WTC11 (cell line): ENCODE results near the gene IL17RB. TPM values are rescaled to one million over a fixed set of nuclear protein-coding genes. Genes with fewer than 3 reads are reported as not detected.

Source experiments
- ATAC-seq: fragments of 200-7000 bp; cut with Tn5 transposase; 2 replicates; pipeline ENCODE4 v1.10.0; 2021; ENCODE audit warnings: mild to moderate bottlenecking, moderate library complexity
- CTCF ChIA-PET: fragments of 300-600 bp; sonication (Branson Sonifier 250); formaldehyde crosslinking; loops from one replicate; lab custom pipeline; 2021; ENCODE audit warnings: antibody characterized with exemption; lab: Charles Lee
- POLR2A ChIA-PET: fragments of 350-600 bp; sonication (Branson Sonifier 250); formaldehyde crosslinking; loops from one replicate; lab custom pipeline; 2021; ENCODE audit warnings: antibody characterized with exemption; lab: Charles Lee
- DNase-seq: peaks from one replicate; pipeline ENCODE4 v3.0.0; 2021; ENCODE audit warnings: low spot score
- H3K27ac Mint-ChIP-seq: 2 replicates; pipeline ENCODE4 v1.8.0; 2021; ENCODE audit warnings: mixed read lengths
- H3K27me3 Mint-ChIP-seq: 2 replicates; pipeline ENCODE4 v1.8.0; 2021; ENCODE audit warnings: low read depth, mild to moderate bottlenecking, moderate library complexity, mixed read lengths
- H3K36me3 Mint-ChIP-seq: 2 replicates; pipeline ENCODE4 v1.8.0; 2021; ENCODE audit warnings: mixed read lengths
- H3K4me1 Mint-ChIP-seq: 2 replicates; pipeline ENCODE4 v1.8.0; 2022; ENCODE audit warnings: mixed read lengths
- H3K4me3 Mint-ChIP-seq: 2 replicates; pipeline ENCODE4 v1.8.0; 2021; ENCODE audit warnings: mild to moderate bottlenecking, moderate library complexity, mixed read lengths
- H3K9me3 Mint-ChIP-seq: 2 replicates; pipeline ENCODE4 v1.8.0; 2021; ENCODE audit warnings: mixed read lengths
- E2F1 ChIP-seq: sonication (generic); formaldehyde crosslinking; IDR thresholded peaks from 2 replicates; pipeline ENCODE4 v1.8.0; 2022; ENCODE audit warnings: mild to moderate bottlenecking, missing genetic modification reagents
- E2F4 ChIP-seq: sonication (generic); formaldehyde crosslinking; IDR thresholded peaks from 2 replicates; pipeline ENCODE4 v1.8.1; 2022; ENCODE audit warnings: low read depth, mild to moderate bottlenecking, moderate library complexity, missing genetic modification reagents, borderline replicate concordance
- E2F5 ChIP-seq: sonication (generic); formaldehyde crosslinking; IDR thresholded peaks from 2 replicates; pipeline ENCODE4 v1.8.1; 2022; ENCODE audit warnings: mild to moderate bottlenecking, moderate library complexity, missing genetic modification reagents
- EMX1 ChIP-seq: fragments of 250-450 bp; sonication (Bioruptor Pico); IDR thresholded peaks from 2 replicates; pipeline ENCODE4 v1.8.0; 2021; ENCODE audit warnings: mild to moderate bottlenecking
- ERG ChIP-seq: fragments of 250-450 bp; sonication (Bioruptor Pico); IDR thresholded peaks from 2 replicates; pipeline ENCODE4 v1.8.0; 2021; ENCODE audit warnings: mild to moderate bottlenecking
- ESRRA ChIP-seq: sonication (generic); formaldehyde crosslinking; IDR thresholded peaks from 2 replicates; pipeline ENCODE4 v1.8.1; 2022; ENCODE audit warnings: mild to moderate bottlenecking, missing genetic modification reagents, borderline replicate concordance
- ETV6 ChIP-seq: sonication (generic); formaldehyde crosslinking; IDR thresholded peaks from 2 replicates; pipeline ENCODE4 v1.8.1; 2022; ENCODE audit warnings: mild to moderate bottlenecking, missing genetic modification reagents
- FOXP1 ChIP-seq: sonication (generic); formaldehyde crosslinking; IDR thresholded peaks from 2 replicates; pipeline ENCODE4 v1.8.0; 2022; ENCODE audit warnings: missing genetic modification reagents, mild to moderate bottlenecking, moderate library complexity, borderline replicate concordance
- IRF2 ChIP-seq: sonication (generic); formaldehyde crosslinking; IDR thresholded peaks from 2 replicates; pipeline ENCODE4 v1.8.0; 2022; ENCODE audit warnings: low read depth, missing genetic modification reagents, borderline replicate concordance
- MLX ChIP-seq: sonication (generic); formaldehyde crosslinking; IDR thresholded peaks from 2 replicates; pipeline ENCODE4 v1.8.1; 2023; ENCODE audit warnings: mild to moderate bottlenecking, missing genetic modification reagents, moderate library complexity
- MXD4 ChIP-seq: fragments of 250-450 bp; sonication (Bioruptor Pico); IDR thresholded peaks from 2 replicates; pipeline ENCODE4 v1.8.0; 2021; ENCODE audit warnings: mild to moderate bottlenecking, moderate library complexity, borderline replicate concordance
- MYBL2 ChIP-seq: sonication (generic); formaldehyde crosslinking; IDR thresholded peaks from 2 replicates; pipeline ENCODE4 v1.8.1; 2023; ENCODE audit warnings: mild to moderate bottlenecking, moderate library complexity, missing genetic modification reagents
- NR3C1 ChIP-seq: sonication (generic); formaldehyde crosslinking; conservative IDR thresholded peaks from 2 replicates; pipeline ENCODE4 v1.8.1; 2023; ENCODE audit warnings: low read depth, mild to moderate bottlenecking, missing genetic modification reagents
- RORB ChIP-seq: fragments of 250-450 bp; sonication (Bioruptor Pico); IDR thresholded peaks from 2 replicates; pipeline ENCODE4 v1.9.0; 2021; ENCODE audit warnings: mild to moderate bottlenecking
- TEAD4 ChIP-seq: sonication (generic); formaldehyde crosslinking; IDR thresholded peaks from 2 replicates; pipeline ENCODE4 v1.8.0; 2022; ENCODE audit warnings: mild to moderate bottlenecking, missing genetic modification reagents
- ZMAT4 ChIP-seq: fragments of 250-450 bp; sonication (Bioruptor Pico); IDR thresholded peaks from 2 replicates; pipeline ENCODE4 v1.9.0; 2021; ENCODE audit warnings: mild to moderate bottlenecking
- total RNA-seq: library from RNA; stranded (reverse); gene quantifications from 3 replicates; pipeline ENCODE4 v1.2.3, GENCODE V29; 2021
- TF ChIP-seq, protein P1 (sequence below): sonication (generic); formaldehyde crosslinking; IDR thresholded peaks from 2 replicates; pipeline ENCODE4 v1.8.1; 2022; ENCODE audit warnings: missing genetic modification reagents, borderline replicate concordance
- TF ChIP-seq, protein P2 (sequence below): fragments of 250-450 bp; sonication (Bioruptor Pico); conservative IDR thresholded peaks from 2 replicates; pipeline ENCODE4 v1.9.0; 2021; ENCODE audit warnings: mild to moderate bottlenecking
- TF ChIP-seq, protein P3 (sequence below): sonication (generic); formaldehyde crosslinking; IDR thresholded peaks from 2 replicates; pipeline ENCODE4 v1.8.1; 2022; ENCODE audit warnings: mild to moderate bottlenecking, missing genetic modification reagents, moderate library complexity, borderline replicate concordance
- TF ChIP-seq, protein P4 (sequence below): sonication (generic); formaldehyde crosslinking; IDR thresholded peaks from 2 replicates; pipeline ENCODE4 v1.8.0; 2023; ENCODE audit warnings: missing genetic modification reagents, mild to moderate bottlenecking, borderline replicate concordance

Gene IL17RB
- total RNA-seq, 1 experiment from 2014 or later: 5.6 TPM

- Mint-ChIP-seq H3K4me3 (no peak overlapping the region), H3K9me3 (no peaks in the 10 kb centered on the region), H3K27me3 (peaks cover 24% of the 10 kb centered on the region), H3K36me3 (no peaks in the 10 kb centered on the region), H3K4me1 (no peaks in the 10 kb centered on the region), H3K27ac (no peak overlapping the region)
- TF ChIP-seq, protein P1, sequence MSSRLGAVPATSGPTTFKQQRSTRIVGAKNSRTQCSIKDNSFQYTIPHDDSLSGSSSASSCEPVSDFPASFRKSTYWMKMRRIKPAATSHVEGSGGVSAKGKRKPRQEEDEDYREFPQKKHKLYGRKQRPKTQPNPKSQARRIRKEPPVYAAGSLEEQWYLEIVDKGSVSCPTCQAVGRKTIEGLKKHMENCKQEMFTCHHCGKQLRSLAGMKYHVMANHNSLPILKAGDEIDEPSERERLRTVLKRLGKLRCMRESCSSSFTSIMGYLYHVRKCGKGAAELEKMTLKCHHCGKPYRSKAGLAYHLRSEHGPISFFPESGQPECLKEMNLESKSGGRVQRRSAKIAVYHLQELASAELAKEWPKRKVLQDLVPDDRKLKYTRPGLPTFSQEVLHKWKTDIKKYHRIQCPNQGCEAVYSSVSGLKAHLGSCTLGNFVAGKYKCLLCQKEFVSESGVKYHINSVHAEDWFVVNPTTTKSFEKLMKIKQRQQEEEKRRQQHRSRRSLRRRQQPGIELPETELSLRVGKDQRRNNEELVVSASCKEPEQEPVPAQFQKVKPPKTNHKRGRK: no peak
- TF ChIP-seq E2F5 (CRISPR knock-in tag) (no peak), ESRRA (CRISPR knock-in tag) (no peak), NR3C1 (no peak), ZMAT4 (no peak), FOXP1 (CRISPR knock-in tag) (no peak), ERG (no peak), IRF2 (no peak), RORB (CRISPR knock-in tag) (no peak), E2F1 (CRISPR knock-in tag) (no peak)
- TF ChIP-seq, protein P2, sequence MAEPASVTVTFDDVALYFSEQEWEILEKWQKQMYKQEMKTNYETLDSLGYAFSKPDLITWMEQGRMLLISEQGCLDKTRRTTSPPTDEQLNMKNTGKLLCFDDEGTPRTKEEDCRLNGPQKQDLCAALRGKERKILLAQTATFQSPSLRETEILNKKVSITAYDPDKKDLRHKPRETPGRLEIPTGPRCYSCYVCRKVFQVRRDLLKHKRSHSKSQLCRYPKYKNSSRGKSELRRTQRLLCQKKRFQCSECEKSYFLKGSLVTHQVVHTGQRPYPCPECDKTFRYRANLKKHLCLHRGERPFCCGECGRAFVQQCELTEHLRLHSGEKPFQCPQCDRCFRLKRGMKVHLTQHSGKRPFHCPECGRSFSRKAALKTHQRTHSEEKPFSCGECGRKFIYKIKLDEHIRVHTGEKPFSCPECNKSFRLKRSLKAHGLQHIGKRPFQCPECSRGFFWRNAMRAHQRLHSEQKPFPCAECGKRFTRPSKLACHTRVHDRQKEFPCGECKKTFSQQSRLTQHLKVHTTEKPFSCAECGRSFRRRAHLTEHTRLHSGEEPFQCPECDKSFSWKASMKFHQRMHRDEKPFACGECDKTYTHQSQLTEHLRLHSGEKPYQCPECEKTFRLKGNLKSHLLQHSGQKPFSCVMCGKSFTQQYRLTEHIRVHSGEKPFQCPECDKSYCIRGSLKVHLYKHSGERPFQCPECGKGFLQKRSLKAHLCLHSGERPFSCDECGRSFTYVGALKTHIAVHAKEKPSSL (CRISPR knock-in tag): no peak
- TF ChIP-seq, protein P3, sequence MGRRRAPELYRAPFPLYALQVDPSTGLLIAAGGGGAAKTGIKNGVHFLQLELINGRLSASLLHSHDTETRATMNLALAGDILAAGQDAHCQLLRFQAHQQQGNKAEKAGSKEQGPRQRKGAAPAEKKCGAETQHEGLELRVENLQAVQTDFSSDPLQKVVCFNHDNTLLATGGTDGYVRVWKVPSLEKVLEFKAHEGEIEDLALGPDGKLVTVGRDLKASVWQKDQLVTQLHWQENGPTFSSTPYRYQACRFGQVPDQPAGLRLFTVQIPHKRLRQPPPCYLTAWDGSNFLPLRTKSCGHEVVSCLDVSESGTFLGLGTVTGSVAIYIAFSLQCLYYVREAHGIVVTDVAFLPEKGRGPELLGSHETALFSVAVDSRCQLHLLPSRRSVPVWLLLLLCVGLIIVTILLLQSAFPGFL (CRISPR knock-in tag): no peak
- ChIA-PET CTCF (no interaction called here), POLR2A (no interaction called here)
- no peak for DNase-seq
- no peak for ATAC-seq
These were observed 56.3 kb downstream of the IL17RB start for GRCh38 chr3:53902711-53903110.

- no peak overlapping the region for H3K4me3 Mint-ChIP-seq
- TF ChIP-seq, protein P4, sequence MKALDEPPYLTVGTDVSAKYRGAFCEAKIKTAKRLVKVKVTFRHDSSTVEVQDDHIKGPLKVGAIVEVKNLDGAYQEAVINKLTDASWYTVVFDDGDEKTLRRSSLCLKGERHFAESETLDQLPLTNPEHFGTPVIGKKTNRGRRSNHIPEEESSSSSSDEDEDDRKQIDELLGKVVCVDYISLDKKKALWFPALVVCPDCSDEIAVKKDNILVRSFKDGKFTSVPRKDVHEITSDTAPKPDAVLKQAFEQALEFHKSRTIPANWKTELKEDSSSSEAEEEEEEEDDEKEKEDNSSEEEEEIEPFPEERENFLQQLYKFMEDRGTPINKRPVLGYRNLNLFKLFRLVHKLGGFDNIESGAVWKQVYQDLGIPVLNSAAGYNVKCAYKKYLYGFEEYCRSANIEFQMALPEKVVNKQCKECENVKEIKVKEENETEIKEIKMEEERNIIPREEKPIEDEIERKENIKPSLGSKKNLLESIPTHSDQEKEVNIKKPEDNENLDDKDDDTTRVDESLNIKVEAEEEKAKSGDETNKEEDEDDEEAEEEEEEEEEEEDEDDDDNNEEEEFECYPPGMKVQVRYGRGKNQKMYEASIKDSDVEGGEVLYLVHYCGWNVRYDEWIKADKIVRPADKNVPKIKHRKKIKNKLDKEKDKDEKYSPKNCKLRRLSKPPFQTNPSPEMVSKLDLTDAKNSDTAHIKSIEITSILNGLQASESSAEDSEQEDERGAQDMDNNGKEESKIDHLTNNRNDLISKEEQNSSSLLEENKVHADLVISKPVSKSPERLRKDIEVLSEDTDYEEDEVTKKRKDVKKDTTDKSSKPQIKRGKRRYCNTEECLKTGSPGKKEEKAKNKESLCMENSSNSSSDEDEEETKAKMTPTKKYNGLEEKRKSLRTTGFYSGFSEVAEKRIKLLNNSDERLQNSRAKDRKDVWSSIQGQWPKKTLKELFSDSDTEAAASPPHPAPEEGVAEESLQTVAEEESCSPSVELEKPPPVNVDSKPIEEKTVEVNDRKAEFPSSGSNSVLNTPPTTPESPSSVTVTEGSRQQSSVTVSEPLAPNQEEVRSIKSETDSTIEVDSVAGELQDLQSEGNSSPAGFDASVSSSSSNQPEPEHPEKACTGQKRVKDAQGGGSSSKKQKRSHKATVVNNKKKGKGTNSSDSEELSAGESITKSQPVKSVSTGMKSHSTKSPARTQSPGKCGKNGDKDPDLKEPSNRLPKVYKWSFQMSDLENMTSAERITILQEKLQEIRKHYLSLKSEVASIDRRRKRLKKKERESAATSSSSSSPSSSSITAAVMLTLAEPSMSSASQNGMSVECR (CRISPR knock-in tag): no peak
- TF ChIP-seq E2F4 (no peak), MYBL2 (CRISPR knock-in tag) (no peak), EMX1 (CRISPR knock-in tag) (no peak), MLX (CRISPR knock-in tag) (no peak), TEAD4 (CRISPR knock-in tag) (no peak), ETV6 (CRISPR knock-in tag) (no peak), MXD4 (CRISPR knock-in tag) (no peak)
These were observed 67.0 kb downstream of the IL17RB start for GRCh38 chr3:53913401-53913800.

More at GRCh38 chr3:53913401-53913800, 67.0 kb downstream of the IL17RB start:
- Mint-ChIP-seq H3K27ac (no peak overlapping the region), H3K4me1 (no peaks in the 10 kb centered on the region), H3K27me3 (peaks cover 44% of the 10 kb centered on the region), H3K9me3 (peaks cover 6% of the 10 kb centered on the region), H3K36me3 (no peaks in the 10 kb centered on the region)
- POLR2A ChIA-PET: no interaction called here
- DNase-seq (no peak), ATAC-seq (no peak)
- CTCF ChIA-PET: no interaction called here
